Kidney (tissue), 14 donors: ENCODE results near the gene LGMN. TPM values are rescaled to one million over a fixed set of nuclear protein-coding genes. Genes with fewer than 3 reads are reported as not detected.

Source experiments
- DNase-seq, 5 donors: peaks; one replicate each; pipeline ENCODE4 v3.0.0-alpha.2; 2013 to 2020
- FAIRE-seq: peaks from 2 replicates; lab custom pipeline; 2012; peaks lifted over from hg19 to GRCh38; lab: Jason Lieb, UNC
- H3K27ac ChIP-seq, 2 donors: one replicate each; pipeline ENCODE4 v1.7.0; 2013; ENCODE audit warnings: low read depth in 2 of 2, low read length in 2 of 2, inconsistent platforms in 1 of 2
- H3K27me3 ChIP-seq: one replicate; pipeline ENCODE4 v1.7.1; 2013; ENCODE audit warnings: low read length, inconsistent platforms; ENCODE audit not compliant: control insufficient read depth, insufficient read depth
- H3K36me3 ChIP-seq, 3 donors: one replicate each; pipeline versions ENCODE4 v1.7.0 to v1.7.1; 2013; ENCODE audit warnings: low read length in 3 of 3, control low read depth in 1 of 3, inconsistent platforms in 1 of 3; ENCODE audit not compliant: insufficient read depth in 3 of 3, control insufficient read depth in 2 of 3
- H3K4me1 ChIP-seq, 3 donors: one replicate each; pipeline versions ENCODE4 v1.7.0 to v1.7.1; 2013; ENCODE audit warnings: low read length in 3 of 3, inconsistent platforms in 1 of 3, low read depth in 1 of 3; ENCODE audit not compliant: control insufficient read depth in 2 of 3, insufficient read depth in 2 of 3
- H3K4me3 ChIP-seq, 3 donors: one replicate each; pipeline versions ENCODE4 v1.7.0 to v1.8.1; 2013; ENCODE audit warnings: low read length in 3 of 3, control low read depth in 1 of 3, inconsistent platforms in 1 of 3
- H3K9ac ChIP-seq, 3 donors: one replicate each; pipeline versions ENCODE4 v1.7.0 to v1.7.1; 2013; ENCODE audit warnings: low read length in 3 of 3, control low read depth in 1 of 3, inconsistent platforms in 1 of 3
- H3K9me3 ChIP-seq, 3 donors: one replicate each; pipeline versions ENCODE4 v1.7.0 to v1.7.1; 2013; ENCODE audit warnings: low read length in 3 of 3, control low read depth in 1 of 3, inconsistent platforms in 1 of 3; ENCODE audit not compliant: control insufficient read depth in 2 of 3, insufficient read depth in 1 of 3
- CTCF ChIP-seq: IDR thresholded peaks from 3 replicates; pipeline ENCODE4 v1.5.1; 2012; ENCODE audit warnings: mild to moderate bottlenecking, moderate library complexity, borderline replicate concordance; ENCODE audit not compliant: insufficient read depth; ENCODE audit errors: extremely low read depth
- intact Hi-C: fragments of 100-400 bp; cut with DNase I; formaldehyde crosslinking; loops from one replicate; pipeline ENCODE4 v1.11.1; 2022
- polyA plus RNA-seq: library from polyadenylated mRNA; stranded (reverse); fragments of 350-450 nt; fragmentation: Illumina TruSeq; extraction: RNeasy Lipid Tissue Mini Kit (QIAGEN cat#74804); gene quantifications from one replicate; pipeline ENCODE4 v1.2.3, GENCODE V29; 2014; ENCODE audit warnings: low read depth, low replicate concordance; ENCODE audit not compliant: insufficient read depth
- total RNA-seq: library from RNA; stranded (reverse); fragmentation: NEBNext Ultra II Directional; extraction: Animal tissue kit (Norgen Biotek cat#: 25700); gene quantifications from one replicate; pipeline ENCODE4 v1.2.1, GENCODE V29; 2021
- donor health status: control.
- donor health status: control.
- donor health status: control.
- donor health status: control.
- donor health status: control.
- donor health status: DM: yes; HTN: yes; CAD: no.
- donor health status: Normal renal cell carcinoma (clear cell type).

The LGMN gene
- total and polyA plus RNA-seq, 2 donors from 2014 or later, result 66.3 to 200 TPM

DNA sequence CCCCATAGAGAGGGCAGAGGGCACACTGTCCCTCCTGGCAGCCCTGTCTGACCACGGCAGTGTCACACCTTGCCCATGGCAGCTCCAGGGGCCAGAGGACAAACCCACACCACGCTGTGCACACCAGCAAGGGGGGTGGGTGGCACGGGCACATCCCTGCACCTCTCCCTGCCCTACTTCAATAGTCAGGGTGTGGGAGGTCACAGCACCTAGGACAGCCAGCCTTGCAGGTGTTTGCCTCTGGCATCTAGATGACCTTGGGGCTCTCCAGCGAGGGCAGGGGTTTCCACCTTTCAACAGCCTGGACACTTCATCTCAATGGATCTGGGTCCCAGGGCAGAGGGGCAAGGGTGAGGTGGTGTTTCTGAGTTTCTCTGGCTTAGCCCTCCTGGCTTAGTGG is 69.2 kb downstream of the LGMN start:
- Histone ChIP-seq H3K27ac (no peak overlapping the region), H3K9ac (no peak overlapping the region), H3K9me3 (no peaks in the 10 kb centered on the region), H3K4me3 (no peak overlapping the region), H3K4me1 (no peaks in the 10 kb centered on the region), H3K27me3 (no peaks in the 10 kb centered on the region), H3K36me3 (peaks cover 0 to 2% (median 0%) of the 10 kb centered on the region in 3 donors)
- peak in 1 of 5 donors; percentile 45 for DNase-seq
- no peak for TF ChIP-seq CTCF
- FAIRE-seq, result no peak
- intact Hi-C loops, result no loop called here

DNA sequence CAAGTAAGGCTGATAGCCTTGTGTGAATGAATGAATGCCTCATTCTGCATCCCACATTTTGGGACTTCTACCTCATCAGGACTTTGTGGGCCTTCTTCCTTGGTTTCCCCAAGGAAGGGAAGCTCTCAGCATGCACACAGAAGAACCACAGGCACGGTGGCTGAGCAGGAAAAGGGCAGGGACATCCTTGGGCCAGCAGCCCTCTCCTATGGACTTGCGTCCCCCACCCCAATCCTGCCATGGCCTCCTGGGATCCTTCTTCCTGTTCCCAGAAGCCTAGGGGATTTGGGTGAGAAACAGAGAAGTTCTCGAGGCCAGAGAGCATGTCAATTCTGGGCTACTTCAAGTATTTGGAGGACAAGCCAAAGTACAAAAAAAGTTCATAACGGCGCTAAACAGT is 69.7 kb downstream of the LGMN start:
- no peaks in the 10 kb centered on the region for H3K9me3 ChIP-seq
- H3K27ac ChIP-seq, result no peak overlapping the region
- no peak overlapping the region for H3K4me3 ChIP-seq
- DNase-seq, result peak in 1 of 5 donors; percentile 53
- no peaks in the 10 kb centered on the region for H3K27me3 ChIP-seq
- H3K9ac ChIP-seq, result no peak overlapping the region
- H3K4me1 ChIP-seq, result no peaks in the 10 kb centered on the region
- no peak for FAIRE-seq
- no peak for TF ChIP-seq CTCF
- peaks cover 0 to 2% (median 0%) of the 10 kb centered on the region in 3 donors for H3K36me3 ChIP-seq
- intact Hi-C loops, result no loop called here

GRCh38 chr14:92677955-92678354 is 70.5 kb downstream of the LGMN start:
- no peaks in the 10 kb centered on the region for H3K4me1 ChIP-seq
- H3K36me3 ChIP-seq, result peaks cover 0 to 2% (median 0%) of the 10 kb centered on the region in 3 donors
- no peak overlapping the region for H3K4me3 ChIP-seq
- FAIRE-seq (no peak), DNase-seq (peak in 1 of 5 donors; percentile 13)
- no peak for TF ChIP-seq CTCF
- no peak overlapping the region for H3K27ac ChIP-seq
- H3K9ac ChIP-seq, result no peak overlapping the region
- H3K27me3 ChIP-seq, result no peaks in the 10 kb centered on the region
- intact Hi-C loops, result no loop called here
- no peaks in the 10 kb centered on the region for H3K9me3 ChIP-seq
